ENCODE measurements around the gene MON1B.

- no peak for TF ChIP-seq CTCF (conservative IDR thresholded peaks at IDR 0.05; ENCODE audit: low read length)
- TF ChIP-seq EZH2phosphoT487 (IDR thresholded peaks at IDR 0.05; ENCODE audit: borderline replicate concordance): no peak
Measured at GRCh38 chr16:77234611-77235010, 43.6 kb downstream of the MON1B start.

All from Loucy (cell line).